Measurements from ENCODE around the gene PSENEN.

DNA sequence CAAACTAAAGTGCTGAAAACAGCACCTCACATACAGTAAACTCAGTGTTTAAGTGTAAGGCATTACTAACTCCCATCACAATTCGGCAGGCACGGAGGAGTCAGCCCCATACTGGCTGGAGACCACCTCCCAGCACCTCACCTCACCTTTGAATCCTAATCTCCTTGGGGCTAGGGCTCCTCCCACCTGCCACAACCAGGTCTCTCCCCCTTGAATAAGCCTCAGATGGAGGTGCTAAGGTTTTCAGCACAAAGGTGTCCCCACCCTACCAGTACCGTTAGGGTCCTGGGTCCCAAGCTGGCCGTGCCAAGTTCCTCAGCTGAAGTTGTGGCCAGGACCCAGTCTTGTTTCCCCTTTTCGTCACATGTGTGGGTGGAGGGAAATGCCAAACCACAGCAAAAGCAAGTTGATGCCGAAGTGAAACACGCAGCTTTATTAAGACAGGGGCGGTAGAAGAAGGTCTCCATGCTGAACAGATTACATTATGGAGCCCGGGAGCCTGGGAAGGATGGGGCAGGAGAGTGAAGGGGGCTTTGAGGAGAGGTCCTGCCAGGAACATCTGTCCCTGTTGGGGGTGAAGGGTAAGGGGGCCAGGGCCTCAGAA, 3.2 kb upstream of the PSENEN start, which contains the start of gene IGFLR1:
- peak; percentile 42 to 54 (median 47) for TF ChIP-seq POLR2AphosphoS5 (IDR thresholded peaks at IDR 0.05)
- TF ChIP-seq, protein P1, sequence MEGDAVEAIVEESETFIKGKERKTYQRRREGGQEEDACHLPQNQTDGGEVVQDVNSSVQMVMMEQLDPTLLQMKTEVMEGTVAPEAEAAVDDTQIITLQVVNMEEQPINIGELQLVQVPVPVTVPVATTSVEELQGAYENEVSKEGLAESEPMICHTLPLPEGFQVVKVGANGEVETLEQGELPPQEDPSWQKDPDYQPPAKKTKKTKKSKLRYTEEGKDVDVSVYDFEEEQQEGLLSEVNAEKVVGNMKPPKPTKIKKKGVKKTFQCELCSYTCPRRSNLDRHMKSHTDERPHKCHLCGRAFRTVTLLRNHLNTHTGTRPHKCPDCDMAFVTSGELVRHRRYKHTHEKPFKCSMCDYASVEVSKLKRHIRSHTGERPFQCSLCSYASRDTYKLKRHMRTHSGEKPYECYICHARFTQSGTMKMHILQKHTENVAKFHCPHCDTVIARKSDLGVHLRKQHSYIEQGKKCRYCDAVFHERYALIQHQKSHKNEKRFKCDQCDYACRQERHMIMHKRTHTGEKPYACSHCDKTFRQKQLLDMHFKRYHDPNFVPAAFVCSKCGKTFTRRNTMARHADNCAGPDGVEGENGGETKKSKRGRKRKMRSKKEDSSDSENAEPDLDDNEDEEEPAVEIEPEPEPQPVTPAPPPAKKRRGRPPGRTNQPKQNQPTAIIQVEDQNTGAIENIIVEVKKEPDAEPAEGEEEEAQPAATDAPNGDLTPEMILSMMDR (IDR thresholded peaks at IDR 0.05), result no peak
- peak; percentile 34 for TF ChIP-seq POLR2A (IDR thresholded peaks at IDR 0.05)
- no peak for TF ChIP-seq EP300 (IDR thresholded peaks at IDR 0.05; ENCODE audit: low read depth)
